Stimulated activated CD8-positive, alpha-beta memory T cell treated with anti-CD3 and anti-CD28 coated beads, Interleukin-15, amount 100 ng/mL, for 4 hours (primary cell): ENCODE results near the gene PRTG.
"Not testable (repeated sequence)": the region's sequence is repeated elsewhere in the genome, so short reads cannot be mapped to it uniquely, and the experiment has no call there.

ENCODE experiments used
- DNase-seq, 2 donors: peaks; one replicate each; pipeline ENCODE4 v3.0.0-alpha.2; 2020; ENCODE audit warnings: low read depth in 2 of 2

The PRTG gene

GRCh38 chr15:55696221-55696620 is 46.7 kb downstream of the PRTG start:
- no peak for DNase-seq

DNA sequence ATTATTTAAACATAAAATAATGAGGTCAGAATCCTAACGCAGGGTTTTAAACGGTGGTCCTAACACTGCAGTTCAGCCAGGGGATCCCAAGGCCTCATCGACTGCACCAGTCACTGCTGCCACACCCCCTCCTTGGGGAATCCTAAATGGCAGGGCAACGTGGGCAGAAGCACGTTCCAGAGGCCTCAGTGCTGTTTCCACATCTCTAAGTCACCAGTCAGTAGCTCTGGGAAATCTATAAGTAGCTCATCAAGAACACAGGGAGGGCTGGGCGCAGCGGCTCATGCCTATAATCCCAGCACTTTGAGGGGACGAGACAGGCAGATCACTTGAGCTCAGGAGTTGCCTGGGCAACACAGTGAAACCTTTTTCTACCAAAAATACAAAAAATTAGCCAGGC is 47.5 kb downstream of the PRTG start:
- DNase-seq: no peak

- no peak for DNase-seq
These were observed 48.3 kb downstream of the PRTG start for GRCh38 chr15:55694652-55695150.

- DNase-seq: not testable (repeated sequence)
These were observed 49.8 kb downstream of the PRTG start for GRCh38 chr15:55693116-55693515.

- DNase-seq: no peak
These were observed 55.2 kb downstream of the PRTG start for GRCh38 chr15:55687792-55688191.

- no peak for DNase-seq
These were observed 57.7 kb downstream of the PRTG start for GRCh38 chr15:55685286-55685685.

DNA sequence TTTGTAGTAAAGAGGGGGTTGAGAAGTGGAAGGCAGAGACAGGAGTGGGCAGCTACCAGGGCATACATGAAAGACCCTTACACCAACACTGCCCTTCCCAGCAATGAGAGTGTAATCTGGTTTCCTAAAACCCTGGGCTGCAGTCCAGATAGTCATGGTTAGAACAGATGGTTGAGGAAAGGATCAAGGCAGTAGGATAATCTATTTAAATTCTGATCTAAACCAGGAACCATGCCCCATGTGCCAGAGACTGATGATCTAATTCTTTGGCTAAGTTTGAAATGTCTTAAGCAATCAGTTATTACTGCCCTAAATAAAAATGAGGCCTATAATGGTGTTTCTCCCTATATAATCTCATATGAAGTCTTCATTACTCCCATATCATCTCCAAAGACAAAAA is 59.6 kb downstream of the PRTG start:
- no peak for DNase-seq

DNA sequence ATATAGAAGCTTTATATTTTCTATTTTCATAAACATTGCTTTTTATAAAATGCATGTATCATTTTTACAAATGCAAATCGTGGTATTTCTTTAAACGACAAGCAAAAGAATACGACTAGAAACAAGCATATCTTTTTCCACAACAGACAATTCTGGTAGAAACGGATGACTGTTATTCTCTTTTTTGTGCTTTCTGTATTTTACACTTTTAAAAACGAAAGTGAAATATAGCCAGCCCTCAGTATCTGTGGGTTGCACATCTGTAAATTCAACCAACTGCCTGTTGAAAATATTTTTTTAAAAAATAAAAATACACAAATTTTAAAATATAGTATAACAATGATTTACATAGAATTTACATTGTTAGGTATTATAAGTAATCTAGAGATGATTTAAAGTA is 61.3 kb downstream of the PRTG start:
- no peak for DNase-seq

GRCh38 chr15:55676507-55676906 is 66.4 kb downstream of the PRTG start:
- no peak for DNase-seq

GRCh38 chr15:55673287-55673686 is 69.7 kb downstream of the PRTG start:
- no peak for DNase-seq

DNA sequence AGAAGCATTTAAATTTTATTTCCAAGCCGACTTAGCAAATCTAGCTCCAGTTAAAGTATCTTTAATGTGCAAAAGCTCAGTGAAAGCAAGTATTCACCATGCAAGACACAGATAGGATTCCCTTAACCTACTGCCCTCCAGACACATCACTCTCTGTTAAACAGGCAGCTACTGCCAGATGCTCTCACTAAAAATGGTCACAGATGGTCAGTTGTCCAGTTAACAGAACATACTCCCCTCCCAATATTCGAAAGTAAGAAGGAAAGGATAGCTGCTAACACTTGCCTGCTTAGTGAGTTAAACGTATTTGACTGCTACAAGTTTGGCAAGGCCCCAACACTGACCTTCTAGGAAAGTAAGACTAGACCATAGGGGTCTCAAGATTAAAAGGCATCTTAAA is 73.7 kb downstream of the PRTG start:
- DNase-seq: no peak

DNA sequence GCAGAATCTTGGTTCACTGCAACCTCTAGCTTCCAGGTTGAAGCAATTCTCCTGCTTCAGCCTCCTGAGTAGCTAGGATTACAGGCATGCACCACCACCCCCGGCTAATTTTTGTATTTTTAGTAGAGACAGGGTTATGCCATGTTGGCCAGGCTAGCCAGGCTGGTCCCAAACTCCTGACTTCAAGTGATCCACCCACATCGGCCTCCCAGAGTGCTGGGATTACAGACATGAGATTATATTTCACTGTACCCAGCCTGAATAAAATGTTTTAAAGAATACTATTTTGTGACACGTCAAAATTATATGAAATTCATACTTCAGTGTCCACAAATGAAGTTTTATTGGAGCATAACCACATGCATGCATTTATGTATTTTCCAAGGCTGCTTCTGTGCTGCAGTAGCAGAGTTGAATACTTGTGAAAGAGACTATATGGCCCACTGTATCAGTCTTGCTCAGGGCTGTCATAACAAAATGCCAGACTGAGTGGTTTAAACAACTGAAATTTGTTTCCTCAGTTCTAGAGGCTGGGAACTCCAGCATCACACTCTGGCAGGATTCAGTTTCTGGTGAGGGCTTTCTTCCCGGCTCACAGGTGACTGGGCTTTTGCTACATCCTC is 77.2 kb downstream of the PRTG start:
- no peak for DNase-seq

- no peak for DNase-seq
These were observed 81.5 kb downstream of the PRTG start for GRCh38 chr15:55661428-55661827.

GRCh38 chr15:55660153-55660552 is 82.8 kb downstream of the PRTG start:
- DNase-seq: no peak

DNA sequence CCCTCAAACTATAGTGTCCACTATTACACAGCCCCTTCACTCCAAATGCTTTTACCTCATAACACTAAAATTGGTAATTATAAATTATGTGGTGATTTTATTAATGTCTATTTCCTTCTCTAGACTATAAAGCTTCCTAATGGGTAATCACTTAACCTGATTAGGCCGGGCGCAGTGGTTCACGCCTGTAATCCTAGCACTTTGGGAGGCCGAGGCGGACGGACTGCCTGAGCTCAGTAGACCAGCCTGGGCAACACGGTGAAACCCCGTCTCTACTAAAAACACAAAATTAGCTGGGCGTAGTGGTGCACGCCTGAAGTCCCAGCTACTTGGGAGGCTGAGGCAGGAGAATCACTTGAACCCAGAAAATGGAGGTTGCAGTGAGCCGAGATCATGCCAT is 83.5 kb downstream of the PRTG start:
- no peak for DNase-seq

DNA sequence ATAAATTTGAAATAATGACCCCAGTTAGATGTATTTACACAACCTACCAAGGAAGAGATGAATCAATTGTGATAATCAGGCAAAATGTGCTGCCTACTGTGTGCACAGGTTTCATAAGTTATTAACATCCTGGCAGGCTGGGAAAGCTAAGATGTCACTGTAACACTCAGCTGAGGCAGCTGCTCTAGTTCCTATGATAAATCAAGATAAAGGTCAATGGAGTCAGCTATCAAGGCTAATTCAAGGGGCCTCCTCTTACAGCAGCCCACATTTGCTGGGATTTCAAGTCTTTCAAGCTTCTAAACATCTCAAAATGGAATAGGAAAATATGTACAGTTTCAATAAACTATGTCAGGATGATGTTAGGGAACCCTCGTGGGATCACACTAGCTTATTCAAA is 84.1 kb downstream of the PRTG start:
- DNase-seq: no peak

GRCh38 chr15:55654561-55655031 is 88.4 kb downstream of the PRTG start:
- DNase-seq: no peak

DNA sequence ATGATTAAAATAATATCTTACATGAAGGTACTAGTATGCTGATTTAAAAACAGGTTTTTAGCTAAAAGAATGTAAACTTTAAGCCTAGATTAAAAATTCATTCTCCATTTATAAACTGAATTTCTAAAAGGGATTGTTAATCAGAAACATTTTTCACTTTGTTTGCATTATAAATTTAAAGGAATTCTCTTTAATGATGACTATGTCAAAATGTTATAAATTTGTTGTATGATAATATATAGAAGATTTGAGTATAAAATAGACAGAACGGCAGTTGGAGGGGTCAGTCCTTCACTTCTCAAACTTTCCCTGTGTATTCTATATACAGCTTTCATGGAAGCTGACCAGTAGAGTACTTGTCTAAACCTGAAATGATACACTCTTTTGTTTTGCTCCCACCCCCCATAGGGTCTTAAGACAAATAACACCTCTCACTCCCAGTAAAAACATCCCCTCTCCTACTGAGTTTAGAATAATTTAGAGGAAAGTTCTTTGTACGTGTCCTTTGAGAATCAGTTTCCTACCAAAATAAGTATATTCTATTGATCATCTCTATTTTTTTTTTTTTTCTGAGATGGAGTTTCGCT is 90.0 kb downstream of the PRTG start:
- no peak for DNase-seq

DNA sequence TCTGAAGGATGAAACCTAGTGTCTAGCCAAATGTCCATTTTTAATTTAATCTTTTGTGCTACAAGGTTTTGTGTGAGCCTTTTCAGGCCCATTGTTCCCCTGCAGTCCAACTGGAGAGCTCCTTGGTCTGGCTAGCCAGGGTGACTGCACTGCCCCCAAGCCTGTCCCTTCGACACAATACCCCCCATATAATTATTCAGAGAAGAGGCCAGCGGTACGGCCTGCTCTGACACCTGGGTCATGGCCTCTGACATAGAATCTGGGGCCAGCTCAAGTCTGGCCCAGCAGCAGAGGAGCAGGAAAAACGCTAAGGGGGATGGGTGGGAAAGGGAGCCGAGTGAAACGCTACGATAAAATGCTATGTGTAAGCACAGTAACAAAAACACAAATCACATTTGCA is 90.6 kb downstream of the PRTG start:
- DNase-seq: no peak

DNA sequence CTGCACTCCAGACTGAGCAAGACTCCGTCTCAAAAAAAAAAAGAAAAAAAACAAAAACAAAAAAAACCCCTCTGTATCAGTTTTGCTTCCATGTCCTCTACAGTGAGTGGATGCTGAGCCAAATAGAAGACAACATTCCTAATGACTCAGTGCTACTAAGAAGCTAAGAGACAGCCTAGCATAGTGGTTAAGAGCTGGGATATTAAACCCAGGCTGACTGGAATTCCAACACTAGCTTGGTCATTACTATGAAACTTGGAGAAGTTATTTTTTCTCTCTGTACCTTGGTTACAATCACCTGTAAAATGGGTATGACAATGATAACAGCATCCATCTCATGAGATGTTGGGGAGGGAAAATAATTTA is 93.9 kb downstream of the PRTG start:
- DNase-seq: no peak

DNA sequence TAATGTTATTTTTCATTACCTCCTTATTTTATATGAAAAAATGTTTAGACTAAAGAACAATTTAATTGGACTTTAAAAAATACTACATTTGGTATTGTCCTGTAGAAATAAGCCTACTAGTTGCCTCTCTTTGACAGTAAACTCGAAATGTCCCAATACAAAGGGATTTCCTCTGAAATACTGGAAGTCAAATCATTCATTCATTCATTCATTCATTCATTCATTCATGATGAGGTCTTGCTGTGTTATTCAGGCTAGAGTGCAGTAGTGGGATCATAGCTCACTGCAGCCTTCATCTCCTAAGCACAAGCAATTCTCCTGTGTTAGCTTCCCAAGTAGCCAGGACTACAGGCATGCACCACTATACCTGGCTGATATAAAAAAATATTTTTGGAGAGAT is 104.2 kb downstream of the PRTG start:
- no peak for DNase-seq

DNA sequence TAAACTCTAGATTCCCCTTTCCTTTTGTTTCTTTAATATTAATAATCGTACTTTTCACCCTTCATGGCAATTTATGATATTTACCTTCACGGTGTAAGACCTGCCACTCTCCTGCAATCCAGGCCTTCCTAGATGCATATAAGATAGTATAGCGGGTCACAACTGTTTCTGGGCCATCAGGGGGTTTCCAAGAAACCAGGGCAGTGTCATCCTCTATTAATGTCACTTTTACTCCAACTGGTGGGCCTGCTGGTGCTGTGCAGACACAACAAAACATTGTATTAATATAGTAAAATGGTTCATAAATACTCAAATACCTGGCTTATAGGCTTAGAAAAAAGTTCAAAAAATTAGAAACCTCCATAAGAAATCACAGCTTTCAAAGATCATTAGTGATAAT is 105.9 kb downstream of the PRTG start:
- no peak for DNase-seq

- no peak for DNase-seq
These were observed 109.2 kb downstream of the PRTG start for GRCh38 chr15:55633731-55634130.

DNA sequence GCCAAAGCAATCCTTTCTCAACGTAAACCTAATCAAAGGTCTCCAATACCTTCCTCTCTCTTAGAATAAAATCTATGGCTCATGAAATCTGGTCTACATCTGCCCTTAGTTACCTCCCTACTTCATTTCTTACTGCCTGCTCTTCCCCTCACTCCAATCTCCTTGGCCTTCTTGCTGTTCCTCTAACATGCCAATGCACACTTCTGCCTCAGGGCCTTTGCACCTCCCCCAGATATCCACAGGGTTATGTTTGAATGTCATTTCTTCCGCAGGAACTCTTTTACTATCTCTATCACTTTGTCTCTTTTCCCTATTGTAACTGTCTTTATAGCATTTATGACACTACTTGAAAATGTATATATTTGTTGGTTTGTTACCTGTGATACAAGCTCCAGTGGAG is 110.5 kb downstream of the PRTG start:
- DNase-seq: no peak
